Tibial nerve (tissue), 4 donors: ENCODE measurements around the gene UBXN10. TPM values are rescaled to one million over a fixed set of nuclear protein-coding genes. Genes with fewer than 3 reads are reported as not detected.

Source experiments
- DNase-seq, 2 donors: peaks; one replicate each; pipeline ENCODE4 v3.0.0-alpha.2; 2019; ENCODE audit warnings: low spot score in 2 of 2
- H3K27ac ChIP-seq, 4 donors: fragments of 200-600 bp; sonication (generic) in 3 of 4; one replicate each; pipeline ENCODE4 v1.5.1; 2017 to 2019; ENCODE audit warnings: mild to moderate bottlenecking in 1 of 4
- H3K27me3 ChIP-seq, 2 donors: fragments of 200-600 bp; sonication (generic) in 1 of 2; one replicate each; pipeline versions ENCODE4 v1.5.1 to v1.6.0; 2017 to 2019
- H3K36me3 ChIP-seq, 3 donors: fragments of 200-600 bp; sonication (generic); one replicate each; pipeline ENCODE4 v1.5.1; 2018 to 2019
- H3K4me1 ChIP-seq, 4 donors: fragments of 200-600 bp; sonication (generic) in 3 of 4; one replicate each; pipeline ENCODE4 v1.5.1; 2017 to 2019
- H3K4me3 ChIP-seq, 4 donors: fragments of 200-600 bp; sonication (generic) in 3 of 4; one replicate each; pipeline ENCODE4 v1.5.1; 2017 to 2019; ENCODE audit warnings: mild to moderate bottlenecking in 1 of 4, moderate library complexity in 1 of 4
- H3K9me3 ChIP-seq, 4 donors: fragments of 200-600 bp; sonication (generic) in 3 of 4; one replicate each; pipeline ENCODE4 v1.5.1; 2017 to 2019
- EP300 ChIP-seq, 2 donors: sonication (generic); formaldehyde crosslinking; IDR thresholded peaks; one replicate each; pipeline ENCODE4 v1.6.1; 2017; ENCODE audit warnings: antibody characterized with exemption in 2 of 2, mild to moderate bottlenecking in 1 of 2
- POLR2A ChIP-seq, 2 donors: fragments of 450-650 bp; IDR thresholded peaks; one replicate each; pipeline ENCODE4 v1.6.1; 2017; ENCODE audit warnings: antibody characterized with exemption in 2 of 2, mild to moderate bottlenecking in 2 of 2, moderate library complexity in 2 of 2
- WGBS, 2 donors: methylation state at CpG; one replicate each; pipeline ENCODE4 v1.1.5; 2018; 5-methylcytosine and 5-hydroxymethylcytosine counted together
- total RNA-seq, 4 donors: library from RNA; depleted of rRNA; stranded (reverse); fragments of >200 nt; gene quantifications; one replicate each; pipeline ENCODE4 v1.1.0, GENCODE V29; 2016
- TF ChIP-seq, protein P1 (sequence below), 5 experiments: fragments of 200-600 bp in 3 of 5; fragments of 450-650 bp in 2 of 5; sonication (generic) in 3 of 5; IDR thresholded peaks; one replicate each; pipeline ENCODE4 v1.5.1; 2016 to 2019; ENCODE audit warnings: antibody characterized with exemption in 5 of 5, mild to moderate bottlenecking in 3 of 5, moderate library complexity in 2 of 5

The UBXN10 gene
- total RNA-seq, 4 donors from 2014 or later, result under 0.01 to 0.84 (median 0.41) TPM

DNA sequence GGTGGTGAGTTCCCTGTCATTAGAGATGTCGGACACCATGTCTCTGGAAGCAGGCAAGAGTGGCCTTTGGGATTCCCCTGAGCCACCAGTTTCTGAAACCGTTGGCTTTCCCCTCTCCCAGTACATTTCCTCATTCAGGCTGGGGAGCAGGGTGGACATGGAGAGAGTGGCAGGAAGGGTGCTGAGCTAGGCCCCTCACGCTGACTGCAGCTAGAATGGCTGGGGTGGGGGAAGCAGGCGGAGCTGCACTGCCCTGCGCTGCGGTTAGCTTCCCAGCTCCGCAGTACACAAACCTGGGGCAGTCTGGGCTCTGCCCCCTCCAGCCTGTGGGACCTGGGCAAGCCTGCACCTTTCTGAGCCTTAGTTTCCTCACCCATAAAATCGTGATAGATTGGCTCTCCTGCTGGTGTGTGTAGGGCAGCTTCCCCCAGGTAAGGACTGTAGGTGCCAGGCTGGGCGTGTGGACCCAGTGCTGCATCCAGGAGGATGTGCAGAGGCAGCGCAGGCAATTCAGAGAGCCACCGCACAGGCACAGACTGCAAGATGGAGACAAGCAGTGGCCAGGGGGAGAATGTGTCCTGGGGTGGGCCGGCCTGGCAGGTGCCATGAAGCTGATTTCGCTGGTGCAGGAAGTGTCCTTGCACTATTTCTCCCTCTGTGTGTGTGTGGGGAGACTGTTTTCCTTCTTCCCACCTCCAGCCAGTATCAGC, 43.7 kb upstream of the UBXN10 start:
- 71 to 86% methylated on average over 11 to 12 of the region's 13 CpGs for WGBS, 2 donors
- H3K27ac ChIP-seq, result no peak overlapping the region
- no peaks in the 10 kb centered on the region for H3K27me3 ChIP-seq
- H3K9me3 ChIP-seq, result no peaks in the 10 kb centered on the region
- TF ChIP-seq EP300 (IDR thresholded peaks at IDR 0.05) (no peak), POLR2A (IDR thresholded peaks at IDR 0.05) (no peak)
- no peaks in the 10 kb centered on the region for H3K36me3 ChIP-seq
- H3K4me3 ChIP-seq, result no peak overlapping the region
- no peak for DNase-seq
- no peaks in the 10 kb centered on the region for H3K4me1 ChIP-seq

- Histone ChIP-seq H3K4me3 (no peak overlapping the region), H3K27me3 (no peaks in the 10 kb centered on the region), H3K36me3 (no peaks in the 10 kb centered on the region), H3K4me1 (no peaks in the 10 kb centered on the region), H3K27ac (no peak overlapping the region), H3K9me3 (no peaks in the 10 kb centered on the region)
- TF ChIP-seq EP300 (IDR thresholded peaks at IDR 0.05) (no peak), POLR2A (IDR thresholded peaks at IDR 0.05) (no peak)
- TF ChIP-seq, protein P1, sequence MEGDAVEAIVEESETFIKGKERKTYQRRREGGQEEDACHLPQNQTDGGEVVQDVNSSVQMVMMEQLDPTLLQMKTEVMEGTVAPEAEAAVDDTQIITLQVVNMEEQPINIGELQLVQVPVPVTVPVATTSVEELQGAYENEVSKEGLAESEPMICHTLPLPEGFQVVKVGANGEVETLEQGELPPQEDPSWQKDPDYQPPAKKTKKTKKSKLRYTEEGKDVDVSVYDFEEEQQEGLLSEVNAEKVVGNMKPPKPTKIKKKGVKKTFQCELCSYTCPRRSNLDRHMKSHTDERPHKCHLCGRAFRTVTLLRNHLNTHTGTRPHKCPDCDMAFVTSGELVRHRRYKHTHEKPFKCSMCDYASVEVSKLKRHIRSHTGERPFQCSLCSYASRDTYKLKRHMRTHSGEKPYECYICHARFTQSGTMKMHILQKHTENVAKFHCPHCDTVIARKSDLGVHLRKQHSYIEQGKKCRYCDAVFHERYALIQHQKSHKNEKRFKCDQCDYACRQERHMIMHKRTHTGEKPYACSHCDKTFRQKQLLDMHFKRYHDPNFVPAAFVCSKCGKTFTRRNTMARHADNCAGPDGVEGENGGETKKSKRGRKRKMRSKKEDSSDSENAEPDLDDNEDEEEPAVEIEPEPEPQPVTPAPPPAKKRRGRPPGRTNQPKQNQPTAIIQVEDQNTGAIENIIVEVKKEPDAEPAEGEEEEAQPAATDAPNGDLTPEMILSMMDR (IDR thresholded peaks at IDR 0.05), result no peak
- 92 to 95% methylated on average over 8 of the region's 8 CpGs for WGBS, 2 donors
- no peak for DNase-seq
These were observed 42.6 kb upstream of the UBXN10 start for GRCh38 chr1:20143318-20143717.

DNA sequence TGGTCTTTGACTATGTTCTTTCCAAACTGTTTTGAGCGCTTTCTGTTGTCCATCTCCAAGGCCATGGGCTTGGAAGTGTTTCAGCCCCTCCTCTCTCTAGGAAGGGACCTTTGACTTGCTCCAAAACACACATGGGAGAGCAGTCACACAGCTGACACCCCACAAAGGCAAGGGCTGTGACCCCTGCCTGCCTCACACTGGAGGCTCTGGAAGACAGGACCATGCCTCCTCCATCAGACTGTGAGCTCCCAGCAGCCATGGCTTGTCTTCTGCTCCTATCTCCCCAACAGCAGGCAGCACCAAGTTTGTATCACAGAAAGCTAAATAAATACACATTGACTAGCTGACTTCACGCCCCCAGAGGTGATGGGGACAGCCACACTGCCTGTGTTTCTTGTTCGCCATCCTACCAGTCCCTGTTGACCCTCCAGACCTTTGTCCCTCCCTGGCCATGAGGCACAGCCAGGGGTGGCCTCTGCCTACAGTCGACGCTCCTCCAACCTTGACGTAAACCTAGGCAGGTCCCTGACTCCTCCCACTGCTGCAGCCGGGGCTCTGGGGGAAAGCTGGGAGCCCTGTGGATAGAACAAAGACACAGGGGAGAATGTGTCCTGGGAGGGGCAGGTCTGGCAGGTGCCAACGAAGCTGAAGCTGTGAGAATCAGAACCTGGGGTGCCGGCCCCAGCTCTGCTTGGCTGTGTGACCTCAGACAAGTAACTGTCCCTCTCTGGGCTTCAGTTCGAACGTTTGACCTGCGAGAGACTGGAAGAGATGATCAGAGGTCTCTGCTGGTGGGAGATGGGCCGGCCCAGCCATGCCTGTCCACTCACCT, 41.9 kb upstream of the UBXN10 start:
- no peak for DNase-seq

DNA sequence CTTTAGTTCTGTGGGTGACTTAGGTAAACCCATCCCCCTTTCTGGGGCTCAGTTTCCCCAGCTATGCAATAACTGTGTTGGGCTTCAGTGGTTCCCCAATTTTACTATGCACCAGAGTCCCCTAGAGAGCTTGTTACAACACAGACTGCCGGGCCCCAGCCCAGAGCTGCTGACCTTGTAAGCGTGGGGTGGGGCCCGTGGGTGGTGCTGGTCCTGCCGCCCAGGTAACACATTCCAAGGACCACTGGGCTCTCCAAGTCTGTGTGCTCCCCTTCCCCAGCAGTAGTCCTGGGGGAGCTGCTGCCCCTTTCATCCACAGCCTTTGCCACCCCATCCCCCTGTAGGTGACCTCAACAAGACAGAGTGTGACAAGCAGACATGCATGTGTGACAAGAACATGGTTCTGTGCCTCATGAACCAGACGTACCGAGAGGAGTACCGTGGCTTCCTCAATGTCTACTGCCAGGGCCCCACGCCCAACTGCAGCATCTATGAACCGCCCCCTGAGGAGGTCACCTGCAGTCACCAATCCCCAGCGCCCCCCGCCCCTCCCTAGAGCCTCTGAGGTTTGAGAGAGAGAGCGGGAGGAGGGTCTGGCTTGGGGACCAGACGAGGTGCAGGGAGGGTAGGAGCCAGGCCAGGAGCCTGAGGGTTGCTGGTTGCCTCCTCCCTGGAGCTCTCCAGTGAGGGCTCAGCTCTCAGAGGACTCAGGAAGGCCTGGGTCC, 37.9 kb upstream of the UBXN10 start:
- 80 to 84% methylated on average over 13 of the region's 13 CpGs for WGBS, 2 donors
- H3K36me3 ChIP-seq, result no peaks in the 10 kb centered on the region
- H3K9me3 ChIP-seq, result no peaks in the 10 kb centered on the region
- TF ChIP-seq, protein P1 (IDR thresholded peaks at IDR 0.05), result no peak
- no peak for TF ChIP-seq EP300 (IDR thresholded peaks at IDR 0.05)
- TF ChIP-seq POLR2A (IDR thresholded peaks at IDR 0.05), result no peak
- H3K4me1 ChIP-seq, result peaks cover 0 to 13% (median 10%) of the 10 kb centered on the region in 4 donors
- no peak overlapping the region for H3K27ac ChIP-seq
- H3K4me3 ChIP-seq, result no peak overlapping the region
- no peak for DNase-seq
- H3K27me3 ChIP-seq, result no peaks in the 10 kb centered on the region

More for the DNA sequence above, 41.9 kb upstream of the UBXN10 start:
- Histone ChIP-seq H3K36me3 (no peaks in the 10 kb centered on the region), H3K27me3 (no peaks in the 10 kb centered on the region), H3K9me3 (no peaks in the 10 kb centered on the region), H3K27ac (no peak overlapping the region), H3K4me1 (no peaks in the 10 kb centered on the region), H3K4me3 (no peak overlapping the region)
- TF ChIP-seq, protein P1 (IDR thresholded peaks at IDR 0.05), result no peak
- no peak for TF ChIP-seq EP300 (IDR thresholded peaks at IDR 0.05)
- no peak for TF ChIP-seq POLR2A (IDR thresholded peaks at IDR 0.05)
- 65 to 81% methylated on average over 8 to 13 of the region's 13 CpGs for WGBS, 2 donors

DNA sequence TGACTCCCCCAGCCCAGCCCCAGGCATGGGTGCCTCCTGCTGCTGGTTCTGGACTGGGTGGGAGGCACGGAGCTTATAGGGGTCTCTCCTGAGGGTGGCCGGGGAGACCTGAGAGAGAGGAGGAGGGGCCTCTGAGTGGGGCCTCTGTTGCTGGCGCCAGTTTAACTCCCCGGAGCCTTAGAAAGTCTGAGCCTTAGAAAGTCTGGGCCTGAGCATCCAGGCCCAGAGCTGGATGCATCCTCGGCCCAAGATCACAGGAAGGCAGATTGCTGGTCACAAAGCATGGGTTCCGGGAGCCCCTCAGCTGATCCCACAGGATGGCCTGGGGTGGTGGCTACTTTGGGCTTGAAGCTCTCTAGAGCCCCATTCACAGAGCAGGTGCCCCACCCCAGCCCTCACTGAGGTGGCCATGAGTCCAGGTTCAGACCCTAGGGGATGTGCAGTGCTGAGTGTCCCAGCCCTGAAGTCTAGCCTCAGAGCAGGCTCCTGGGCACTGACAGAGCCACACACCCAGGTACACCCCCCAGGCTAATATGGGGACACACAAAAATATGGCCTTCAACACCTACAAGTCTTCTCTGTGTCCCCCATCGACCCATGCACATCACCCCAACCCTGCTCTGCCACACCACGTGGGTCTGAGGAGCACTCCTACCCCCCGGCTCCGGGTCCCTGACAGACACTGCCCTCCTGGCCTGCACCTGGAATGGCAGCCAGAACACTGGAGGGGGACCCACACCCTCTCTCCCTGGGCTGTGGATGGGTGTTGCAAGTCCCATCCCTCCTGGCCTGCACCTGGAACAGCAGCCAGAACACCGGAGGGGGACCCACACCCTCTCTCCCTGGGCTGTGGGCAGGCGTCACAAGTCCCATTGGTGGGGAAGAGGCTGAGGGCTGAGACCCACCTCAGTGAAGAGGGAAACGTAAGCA, 37.1 kb upstream of the UBXN10 start:
- no peaks in the 10 kb centered on the region for H3K36me3 ChIP-seq
- no peak for DNase-seq
- TF ChIP-seq POLR2A (IDR thresholded peaks at IDR 0.05), result no peak
- no peak for TF ChIP-seq EP300 (IDR thresholded peaks at IDR 0.05)
- TF ChIP-seq, protein P1 (IDR thresholded peaks at IDR 0.05), result no peak
- peaks cover 0 to 15% (median 10%) of the 10 kb centered on the region in 4 donors for H3K4me1 ChIP-seq
- no peak overlapping the region for H3K4me3 ChIP-seq
- no peaks in the 10 kb centered on the region for H3K9me3 ChIP-seq
- H3K27me3 ChIP-seq, result no peaks in the 10 kb centered on the region
- no peak overlapping the region for H3K27ac ChIP-seq
- WGBS, 2 donors, result 79 to 86% methylated on average over 12 to 13 of the region's 13 CpGs
